GM03348 (cell line): ENCODE results near the gene CCDC12.

Experiments
- DNase-seq: peaks from one replicate; pipeline ENCODE4 v3.0.0; 2012; ENCODE audit warnings: low spot score

Gene CCDC12

DNA sequence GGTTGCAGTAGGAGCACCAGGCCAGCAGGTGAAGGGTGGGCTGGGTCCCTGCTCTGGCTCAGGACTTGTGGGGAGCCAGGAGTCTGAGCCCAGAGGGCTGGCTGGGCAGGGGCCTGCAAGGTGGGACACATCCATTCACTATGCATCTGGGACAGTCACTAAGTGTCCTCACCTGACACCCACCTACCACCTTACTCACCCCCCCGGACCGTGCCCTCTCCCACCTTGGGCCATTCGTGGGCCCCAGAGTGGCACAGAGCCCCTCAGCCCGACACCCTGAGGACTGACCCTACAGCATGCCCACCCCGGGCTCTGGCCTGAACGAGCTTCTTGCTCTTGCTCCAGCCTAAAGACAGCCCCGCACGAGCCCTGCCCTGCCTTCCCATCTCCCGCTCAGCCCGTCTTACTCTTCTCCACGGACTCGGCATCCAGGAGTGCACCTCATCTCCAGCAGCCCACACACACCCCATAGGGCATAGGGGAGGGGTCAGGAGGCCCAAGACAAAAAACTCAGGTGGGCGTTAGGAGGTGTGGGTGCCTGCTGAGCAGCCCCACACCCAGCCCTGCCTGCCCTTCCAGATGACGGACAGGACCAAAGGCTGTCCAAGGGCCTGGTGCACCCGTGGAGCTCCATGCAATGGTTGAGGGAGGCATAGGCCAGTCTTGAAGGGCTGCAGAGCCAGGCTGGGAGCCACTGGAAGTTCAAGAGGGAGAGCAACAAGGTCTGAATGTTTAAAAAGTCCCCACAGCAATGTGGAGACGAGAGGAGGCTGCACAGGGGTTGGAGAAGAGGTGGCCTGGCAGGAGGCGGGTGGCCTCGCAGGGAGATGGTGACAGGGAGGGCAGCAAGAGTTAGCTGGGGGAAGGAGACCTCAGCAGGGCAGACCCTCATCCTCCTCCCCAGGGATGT, 72.0 kb downstream of the CCDC12 start:
- no peak for DNase-seq

- DNase-seq, result peak; percentile 77
These were observed 72.9 kb downstream of the CCDC12 start for GRCh38 chr3:46903341-46904302.

GRCh38 chr3:46902188-46902631, 74.3 kb downstream of the CCDC12 start:
- no peak for DNase-seq

DNA sequence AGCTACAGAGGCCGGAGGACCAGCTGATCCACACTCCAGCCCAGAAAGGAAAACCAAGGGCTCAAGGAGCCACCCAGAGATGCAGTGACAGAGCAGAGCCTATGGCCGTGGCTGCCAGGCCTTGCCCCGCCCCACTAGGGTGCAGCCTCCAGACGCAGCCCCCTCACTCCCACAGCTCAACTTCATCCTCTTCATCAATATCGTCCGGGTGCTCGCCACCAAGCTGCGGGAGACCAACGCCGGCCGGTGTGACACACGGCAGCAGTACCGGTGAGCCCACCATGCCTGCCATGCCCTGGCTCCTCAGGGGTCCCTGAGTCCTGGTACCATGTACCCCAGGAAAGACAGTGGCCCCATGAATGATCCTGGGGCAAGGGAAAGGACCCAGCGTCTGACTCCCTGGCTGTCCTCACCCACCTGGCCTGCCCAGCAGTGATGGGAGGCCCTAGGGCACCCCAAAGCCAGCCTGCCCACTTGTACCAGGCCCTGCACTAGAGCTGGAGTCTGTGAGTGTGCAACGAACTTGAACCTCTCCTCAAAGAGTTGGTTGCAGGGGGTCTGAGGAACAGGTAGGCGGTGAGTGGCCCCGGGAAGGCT, 74.9 kb downstream of the CCDC12 start:
- no peak for DNase-seq

GRCh38 chr3:46901061-46901460, 75.5 kb downstream of the CCDC12 start:
- no peak for DNase-seq

GRCh38 chr3:46900356-46900755, 76.2 kb downstream of the CCDC12 start:
- no peak for DNase-seq

DNA sequence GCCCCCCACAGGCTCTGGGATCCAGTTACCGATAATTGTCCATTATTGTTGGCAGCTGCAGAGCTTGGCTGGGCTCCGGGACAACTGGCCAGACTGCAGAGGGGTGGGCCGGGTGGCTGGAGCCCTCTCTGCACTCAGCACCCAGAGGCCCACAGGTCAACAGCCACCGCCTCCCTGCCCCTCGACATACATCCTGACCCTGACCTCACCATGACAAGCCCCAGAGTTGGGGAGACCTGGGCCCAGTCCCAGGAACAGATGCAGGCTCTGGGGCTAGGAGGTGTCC, 76.6 kb downstream of the CCDC12 start:
- no peak for DNase-seq

GRCh38 chr3:46899151-46900006, 77.2 kb downstream of the CCDC12 start:
- DNase-seq, result no peak

DNA sequence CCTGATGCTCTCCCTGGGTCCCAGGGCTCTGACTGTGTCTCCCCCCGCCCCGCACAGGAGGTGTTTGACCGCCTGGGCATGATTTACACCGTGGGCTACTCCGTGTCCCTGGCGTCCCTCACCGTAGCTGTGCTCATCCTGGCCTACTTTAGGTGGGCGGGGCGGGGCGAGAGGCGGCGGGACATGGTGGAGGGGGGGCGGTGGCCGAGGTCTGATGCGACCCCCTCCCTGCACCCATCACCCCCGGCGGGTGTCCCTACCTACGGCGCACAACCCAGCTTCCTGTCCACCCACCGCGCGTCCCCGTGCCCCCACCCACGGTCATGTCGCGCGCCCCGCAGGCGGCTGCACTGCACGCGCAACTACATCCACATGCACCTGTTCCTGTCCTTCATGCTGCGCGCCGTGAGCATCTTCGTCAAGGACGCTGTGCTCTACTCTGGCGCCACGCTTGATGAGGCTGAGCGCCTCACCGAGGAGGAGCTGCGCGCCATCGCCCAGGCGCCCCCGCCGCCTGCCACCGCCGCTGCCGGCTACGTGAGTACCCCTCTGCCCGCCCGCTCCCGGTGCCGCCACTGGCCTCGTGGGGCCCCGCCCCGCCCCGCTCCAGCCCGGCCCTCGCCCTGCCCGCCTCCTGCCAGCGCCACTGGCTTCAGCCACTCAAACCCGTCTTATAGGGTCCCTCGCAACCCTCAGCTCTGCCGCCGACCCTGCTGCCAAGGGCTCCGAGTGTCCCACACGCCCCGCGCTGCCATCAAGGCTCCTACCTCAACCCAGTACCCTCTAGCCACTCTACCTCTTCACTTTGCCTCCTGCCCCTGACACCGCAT, 78.0 kb downstream of the CCDC12 start:
- no peak for DNase-seq

- DNase-seq, result no peak
These were observed 78.7 kb downstream of the CCDC12 start for GRCh38 chr3:46897829-46898320.

- DNase-seq, result no peak
These were observed 79.5 kb downstream of the CCDC12 start for GRCh38 chr3:46897031-46897430.

DNA sequence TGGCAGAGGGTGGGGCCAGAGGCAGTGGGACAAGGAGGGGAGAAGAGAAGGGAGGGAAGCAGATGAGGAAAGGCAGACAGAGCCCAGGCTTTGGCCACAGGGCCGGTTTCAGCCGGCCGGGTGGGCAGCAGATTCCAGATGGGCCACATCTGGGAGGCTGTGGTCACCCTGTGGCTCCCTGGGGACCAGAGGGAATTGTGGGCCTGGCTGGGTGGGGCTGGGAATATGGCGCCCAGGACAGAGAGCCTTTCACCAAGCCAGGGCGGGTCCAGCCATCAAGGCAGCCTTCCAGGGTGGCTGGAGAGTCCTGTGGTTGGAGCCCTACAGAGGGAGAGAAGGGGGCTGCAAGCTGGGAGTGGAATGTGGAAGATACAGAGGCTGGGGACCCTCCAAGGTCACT, 80.2 kb downstream of the CCDC12 start:
- DNase-seq, result peak; percentile 48

GRCh38 chr3:46895761-46896160, 80.8 kb downstream of the CCDC12 start:
- DNase-seq, result no peak

DNA sequence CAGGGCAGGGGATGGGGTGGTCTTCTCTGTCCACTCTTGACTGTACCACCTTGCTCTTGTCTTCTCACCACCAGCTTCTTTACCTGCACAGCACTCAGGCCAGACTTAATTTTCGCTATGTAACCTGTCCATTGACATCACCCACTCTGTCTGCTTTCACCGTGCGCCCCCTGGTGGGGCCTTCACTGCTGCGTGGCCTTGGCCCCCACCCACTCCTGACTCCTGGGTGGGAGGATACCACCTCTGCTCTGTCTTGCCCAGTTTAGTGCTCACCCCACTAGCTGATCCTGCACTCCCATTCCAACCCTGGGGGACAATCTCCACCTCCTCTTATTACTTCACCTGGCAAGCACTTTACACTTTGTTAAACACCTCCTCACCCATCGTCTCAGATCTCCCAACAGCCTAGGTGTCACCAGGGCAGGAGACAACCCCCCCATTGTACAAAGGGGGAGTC, 81.3 kb downstream of the CCDC12 start:
- DNase-seq, result peak; percentile 78

- no peak for DNase-seq
These were observed 82.3 kb downstream of the CCDC12 start for GRCh38 chr3:46894256-46894655.

DNA sequence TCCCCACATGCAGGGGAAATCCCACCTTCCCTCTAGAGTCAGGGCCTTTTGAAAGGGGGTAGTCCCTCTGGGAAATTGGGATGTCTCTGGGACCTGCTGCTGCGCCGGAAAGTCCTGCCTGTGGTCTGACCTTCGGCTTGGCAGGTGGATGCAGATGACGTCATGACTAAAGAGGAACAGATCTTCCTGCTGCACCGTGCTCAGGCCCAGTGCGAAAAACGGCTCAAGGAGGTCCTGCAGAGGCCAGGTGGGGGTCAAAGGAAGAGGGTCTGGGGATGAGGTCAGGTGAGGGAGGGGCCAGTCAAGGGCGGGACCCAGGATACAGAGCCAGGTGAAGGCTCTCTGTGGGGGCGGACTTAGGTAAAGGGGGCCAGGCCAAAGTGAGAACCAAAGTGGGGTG, 82.8 kb downstream of the CCDC12 start:
- no peak for DNase-seq

GRCh38 chr3:46893146-46893748, 83.3 kb downstream of the CCDC12 start:
- DNase-seq, result no peak

- peak; percentile 82 for DNase-seq
These were observed 84.0 kb downstream of the CCDC12 start for GRCh38 chr3:46892285-46893145.

GRCh38 chr3:46891132-46891531, 85.4 kb downstream of the CCDC12 start:
- no peak for DNase-seq
